GM10266 (cell line): ENCODE results near the gene PLA2G4A.

Source experiments
- DNase-seq: peaks from one replicate; pipeline ENCODE4 v3.0.0; 2012; ENCODE audit errors: extremely low spot score
- CTCF ChIP-seq: IDR thresholded peaks from 2 replicates; pipeline ENCODE4 v1.5.1; 2012; ENCODE audit warnings: mild to moderate bottlenecking, low read depth; ENCODE audit not compliant: control insufficient read depth, insufficient read depth; ENCODE audit errors: missing control alignments

The PLA2G4A gene

GRCh38 chr1:186957314-186957713, 128.6 kb downstream of the PLA2G4A start:
- no peak for TF ChIP-seq CTCF
- no peak for DNase-seq

GRCh38 chr1:186958520-186958919, 129.8 kb downstream of the PLA2G4A start:
- no peak for TF ChIP-seq CTCF
- DNase-seq: no peak

GRCh38 chr1:186960861-186961260, 132.1 kb downstream of the PLA2G4A start:
- no peak for TF ChIP-seq CTCF
- no peak for DNase-seq

- no peak for TF ChIP-seq CTCF
- DNase-seq: no peak
These were observed 137.1 kb downstream of the PLA2G4A start for GRCh38 chr1:186965847-186966246.

- TF ChIP-seq CTCF: no peak
- no peak for DNase-seq
These were observed 137.7 kb downstream of the PLA2G4A start for GRCh38 chr1:186966456-186966855.

- DNase-seq: no peak
These were observed 139.1 kb downstream of the PLA2G4A start for GRCh38 chr1:186967656-186968394.

More at GRCh38 chr1:186967656-186968394, 139.1 kb downstream of the PLA2G4A start:
- no peak for TF ChIP-seq CTCF
